Measurements from ENCODE around the gene SIDT2. TPM values are rescaled to one million over a fixed set of nuclear protein-coding genes. Genes with fewer than 3 reads are reported as not detected.

Gene SIDT2
- total and polyA plus RNA-seq, 2 of the 13 experiments (the other 11 are each of a cell fraction or from before 2014, with no cell fraction given), result 11.5 to 28.0 TPM

DNA sequence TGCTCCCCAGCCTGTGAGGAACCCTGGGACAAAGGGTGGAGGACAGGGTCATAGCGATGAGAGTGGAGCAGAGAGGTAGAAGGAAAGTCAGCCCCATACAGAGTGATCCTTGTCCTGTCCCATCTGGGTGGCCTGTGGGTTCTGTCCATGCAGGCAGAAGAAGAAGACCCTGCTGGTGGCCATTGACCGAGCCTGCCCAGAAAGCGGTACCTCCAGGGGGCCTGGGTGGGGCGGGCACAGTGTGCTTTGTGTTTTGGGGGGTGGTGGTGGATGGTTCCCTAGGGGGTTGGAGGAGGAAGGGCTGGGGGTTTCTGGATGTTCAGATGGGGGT lies 7.9 kb downstream of the SIDT2 start:
- CTCF ChIA-PET (ENCODE audit: low intra/inter-chr PET ratio, low total read pairs), result no interaction called here

More for the DNA sequence above, 7.9 kb downstream of the SIDT2 start:
- no peak overlapping the region for H3K9ac ChIP-seq (ENCODE audit: insufficient read depth, low read depth, low read length)
- TF ChIP-seq ZBTB20 (CRISPR knock-in tag; IDR thresholded peaks at IDR 0.05; ENCODE audit: borderline replicate concordance, low read depth), result no peak
- no peak for TF ChIP-seq MBNL3 (CRISPR knock-in tag; conservative IDR thresholded peaks at IDR 0.05)
- no peak for TF ChIP-seq NFIC (IDR thresholded peaks at IDR 0.05; ENCODE audit: low read length)
- no peak for TF ChIP-seq ZNF674 (CRISPR knock-in tag; IDR thresholded peaks at IDR 0.05; ENCODE audit: low read depth)
- TF ChIP-seq CEBPG (CRISPR knock-in tag; IDR thresholded peaks at IDR 0.05), result no peak
- TF ChIP-seq, protein P1, sequence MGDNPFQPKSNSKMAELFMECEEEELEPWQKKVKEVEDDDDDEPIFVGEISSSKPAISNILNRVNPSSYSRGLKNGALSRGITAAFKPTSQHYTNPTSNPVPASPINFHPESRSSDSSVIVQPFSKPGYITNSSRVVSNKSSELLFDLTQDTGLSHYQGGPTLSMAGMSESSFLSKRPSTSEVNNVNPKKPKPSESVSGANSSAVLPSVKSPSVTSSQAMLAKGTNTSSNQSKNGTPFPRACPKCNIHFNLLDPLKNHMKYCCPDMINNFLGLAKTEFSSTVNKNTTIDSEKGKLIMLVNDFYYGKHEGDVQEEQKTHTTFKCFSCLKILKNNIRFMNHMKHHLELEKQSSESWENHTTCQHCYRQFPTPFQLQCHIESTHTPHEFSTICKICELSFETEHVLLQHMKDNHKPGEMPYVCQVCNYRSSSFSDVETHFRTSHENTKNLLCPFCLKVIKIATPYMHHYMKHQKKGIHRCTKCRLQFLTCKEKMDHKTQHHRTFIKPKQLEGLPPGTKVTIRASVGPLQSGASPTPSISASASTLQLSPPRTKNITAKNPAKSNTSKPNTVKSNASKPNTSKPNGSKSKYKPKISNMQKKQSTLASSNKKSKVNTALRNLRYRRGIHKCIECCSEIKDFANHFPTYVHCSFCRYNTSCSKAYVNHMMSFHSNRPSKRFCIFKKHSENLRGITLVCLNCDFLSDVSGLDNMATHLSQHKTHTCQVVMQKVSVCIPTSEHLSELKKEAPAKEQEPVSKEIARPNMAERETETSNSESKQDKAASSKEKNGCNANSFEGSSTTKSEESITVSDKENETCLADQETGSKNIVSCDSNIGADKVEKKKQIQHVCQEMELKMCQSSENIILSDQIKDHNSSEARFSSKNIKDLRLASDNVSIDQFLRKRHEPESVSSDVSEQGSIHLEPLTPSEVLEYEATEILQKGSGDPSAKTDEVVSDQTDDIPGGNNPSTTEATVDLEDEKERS (CRISPR knock-in tag; IDR thresholded peaks at IDR 0.05), result no peak
- TF ChIP-seq, protein P2, sequence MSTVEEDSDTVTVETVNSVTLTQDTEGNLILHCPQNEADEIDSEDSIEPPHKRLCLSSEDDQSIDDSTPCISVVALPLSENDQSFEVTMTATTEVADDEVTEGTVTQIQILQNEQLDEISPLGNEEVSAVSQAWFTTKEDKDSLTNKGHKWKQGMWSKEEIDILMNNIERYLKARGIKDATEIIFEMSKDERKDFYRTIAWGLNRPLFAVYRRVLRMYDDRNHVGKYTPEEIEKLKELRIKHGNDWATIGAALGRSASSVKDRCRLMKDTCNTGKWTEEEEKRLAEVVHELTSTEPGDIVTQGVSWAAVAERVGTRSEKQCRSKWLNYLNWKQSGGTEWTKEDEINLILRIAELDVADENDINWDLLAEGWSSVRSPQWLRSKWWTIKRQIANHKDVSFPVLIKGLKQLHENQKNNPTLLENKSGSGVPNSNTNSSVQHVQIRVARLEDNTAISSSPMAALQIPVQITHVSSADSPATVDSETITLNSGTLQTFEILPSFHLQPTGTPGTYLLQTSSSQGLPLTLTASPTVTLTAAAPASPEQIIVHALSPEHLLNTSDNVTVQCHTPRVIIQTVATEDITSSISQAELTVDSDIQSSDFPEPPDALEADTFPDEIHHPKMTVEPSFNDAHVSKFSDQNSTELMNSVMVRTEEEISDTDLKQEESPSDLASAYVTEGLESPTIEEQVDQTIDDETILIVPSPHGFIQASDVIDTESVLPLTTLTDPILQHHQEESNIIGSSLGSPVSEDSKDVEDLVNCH (CRISPR knock-in tag; IDR thresholded peaks at IDR 0.05), result no peak
- TF ChIP-seq, protein P3, sequence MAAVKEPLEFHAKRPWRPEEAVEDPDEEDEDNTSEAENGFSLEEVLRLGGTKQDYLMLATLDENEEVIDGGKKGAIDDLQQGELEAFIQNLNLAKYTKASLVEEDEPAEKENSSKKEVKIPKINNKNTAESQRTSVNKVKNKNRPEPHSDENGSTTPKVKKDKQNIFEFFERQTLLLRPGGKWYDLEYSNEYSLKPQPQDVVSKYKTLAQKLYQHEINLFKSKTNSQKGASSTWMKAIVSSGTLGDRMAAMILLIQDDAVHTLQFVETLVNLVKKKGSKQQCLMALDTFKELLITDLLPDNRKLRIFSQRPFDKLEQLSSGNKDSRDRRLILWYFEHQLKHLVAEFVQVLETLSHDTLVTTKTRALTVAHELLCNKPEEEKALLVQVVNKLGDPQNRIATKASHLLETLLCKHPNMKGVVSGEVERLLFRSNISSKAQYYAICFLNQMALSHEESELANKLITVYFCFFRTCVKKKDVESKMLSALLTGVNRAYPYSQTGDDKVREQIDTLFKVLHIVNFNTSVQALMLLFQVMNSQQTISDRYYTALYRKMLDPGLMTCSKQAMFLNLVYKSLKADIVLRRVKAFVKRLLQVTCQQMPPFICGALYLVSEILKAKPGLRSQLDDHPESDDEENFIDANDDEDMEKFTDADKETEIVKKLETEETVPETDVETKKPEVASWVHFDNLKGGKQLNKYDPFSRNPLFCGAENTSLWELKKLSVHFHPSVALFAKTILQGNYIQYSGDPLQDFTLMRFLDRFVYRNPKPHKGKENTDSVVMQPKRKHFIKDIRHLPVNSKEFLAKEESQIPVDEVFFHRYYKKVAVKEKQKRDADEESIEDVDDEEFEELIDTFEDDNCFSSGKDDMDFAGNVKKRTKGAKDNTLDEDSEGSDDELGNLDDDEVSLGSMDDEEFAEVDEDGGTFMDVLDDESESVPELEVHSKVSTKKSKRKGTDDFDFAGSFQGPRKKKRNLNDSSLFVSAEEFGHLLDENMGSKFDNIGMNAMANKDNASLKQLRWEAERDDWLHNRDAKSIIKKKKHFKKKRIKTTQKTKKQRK (IDR thresholded peaks at IDR 0.05; ENCODE audit: low read length), result no peak
- no peak for TF ChIP-seq SMARCC2 (IDR thresholded peaks at IDR 0.05)
- TF ChIP-seq, protein P4, sequence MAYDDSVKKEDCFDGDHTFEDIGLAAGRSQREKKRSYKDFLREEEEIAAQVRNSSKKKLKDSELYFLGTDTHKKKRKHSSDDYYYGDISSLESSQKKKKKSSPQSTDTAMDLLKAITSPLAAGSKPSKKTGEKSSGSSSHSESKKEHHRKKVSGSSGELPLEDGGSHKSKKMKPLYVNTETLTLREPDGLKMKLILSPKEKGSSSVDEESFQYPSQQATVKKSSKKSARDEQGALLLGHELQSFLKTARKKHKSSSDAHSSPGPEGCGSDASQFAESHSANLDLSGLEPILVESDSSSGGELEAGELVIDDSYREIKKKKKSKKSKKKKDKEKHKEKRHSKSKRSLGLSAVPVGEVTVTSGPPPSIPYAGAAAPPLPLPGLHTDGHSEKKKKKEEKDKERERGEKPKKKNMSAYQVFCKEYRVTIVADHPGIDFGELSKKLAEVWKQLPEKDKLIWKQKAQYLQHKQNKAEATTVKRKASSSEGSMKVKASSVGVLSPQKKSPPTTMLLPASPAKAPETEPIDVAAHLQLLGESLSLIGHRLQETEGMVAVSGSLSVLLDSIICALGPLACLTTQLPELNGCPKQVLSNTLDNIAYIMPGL (CRISPR knock-in tag; IDR thresholded peaks at IDR 0.05; ENCODE audit: borderline replicate concordance in 1 of 2, low read depth in 1 of 2), result no peak
- no peak for TF ChIP-seq NFKB2 (CRISPR knock-in tag; IDR thresholded peaks at IDR 0.05; ENCODE audit: borderline replicate concordance)
- no peak for TF ChIP-seq ZNF746 (CRISPR knock-in tag; IDR thresholded peaks at IDR 0.05)
- no peak for TF ChIP-seq ZNF720 (CRISPR knock-in tag; IDR thresholded peaks at IDR 0.05)
- no peak for TF ChIP-seq RELA (CRISPR knock-in tag; IDR thresholded peaks at IDR 0.05)
- TF ChIP-seq SP4 (CRISPR knock-in tag; IDR thresholded peaks at IDR 0.05), result no peak
- WGBS (ENCODE audit: low lambda C conversion rate), result 92% methylated on average over 3 of the region's 4 CpGs
- POLR2A ChIA-PET, result no interaction called here
- DNase-seq (ENCODE audit: low spot score) (no peak), ATAC-seq (no peak), FAIRE-seq (no peak)
- H3K36me3 ChIP-seq (replicated peaks in 1 of 2; ENCODE audit: control insufficient read depth in 1 of 2, insufficient read depth in 2 of 2, low read length in 2 of 2), result peaks cover 6 to 24% of the 10 kb centered on the region in 2 experiments; a peak in 4 of 5 replicates
- in situ Hi-C loops (cut with HindIII; ENCODE audit: extremely low pct_ligation_motif_present, low pct_unique_long_range_greater_than_20kb) (no loop called here), intact Hi-C loops (cut with micrococcal nuclease; ENCODE audit: unreplicated experiment) (no loop called here)
- no TSS peak for BruUV-seq (replicated peaks)
- no peak overlapping the region for H3K27ac ChIP-seq (ENCODE audit: extremely low read length, insufficient read depth, low read length)
- H3K27me3 ChIP-seq (ENCODE audit: control insufficient read depth in 1 of 2, insufficient read depth in 2 of 2, low read length in 2 of 2), result no peaks in the 10 kb centered on the region
- H3K4me2 ChIP-seq (ENCODE audit: low read depth, low read length), result no peak overlapping the region
- H3K79me2 ChIP-seq (ENCODE audit: insufficient read depth, low read length), result no peaks in the 10 kb centered on the region
- no peak overlapping the region for H3K4me3 ChIP-seq (replicated peaks in 1 of 3; ENCODE audit: insufficient read depth in 1 of 3, low read depth in 2 of 3, low read length in 3 of 3)
- H3K9me3 ChIP-seq (ENCODE audit: low read length), result no peaks in the 10 kb centered on the region
- H2AFZ ChIP-seq (ENCODE audit: low read length), result no peak overlapping the region
- peaks cover 20% of the 10 kb centered on the region for H3K4me1 ChIP-seq (ENCODE audit: insufficient read depth, low read length)
- no peaks in the 10 kb centered on the region; the same call in 1 of the 2 replicates for H4K20me1 ChIP-seq (ENCODE audit: insufficient read depth, low read length)

All from HepG2 (cell line).